Lung (tissue), 12 donors: ENCODE results near the gene PRR15. TPM values are rescaled to one million over a fixed set of nuclear protein-coding genes. Genes with fewer than 3 reads are reported as not detected.

ENCODE experiments used
- ATAC-seq: fragments of 200-7000 bp; cut with Tn5 transposase; one replicate; pipeline ENCODE4 v1.9.1; 2020; ENCODE audit warnings: moderate number of reproducible peaks; ENCODE audit not compliant: insufficient read depth, low FRiP score
- DNase-seq, 3 donors: peaks; one replicate each; pipeline ENCODE4 v3.0.0-alpha.2; 2013 to 2017
- H3K27ac ChIP-seq, 2 donors: one replicate each; pipeline ENCODE4 v1.5.1; 2013; ENCODE audit warnings: mild to moderate bottlenecking in 2 of 2, moderate library complexity in 2 of 2, control low read depth in 1 of 2, inconsistent platforms in 1 of 2, low read depth in 1 of 2, low read length in 1 of 2
- H3K27me3 ChIP-seq, 3 donors: one replicate each; pipeline ENCODE4 v1.5.1; 2013; ENCODE audit warnings: low read length in 2 of 3; ENCODE audit not compliant: control insufficient read depth in 3 of 3, insufficient read depth in 3 of 3
- H3K36me3 ChIP-seq, 4 donors: one replicate each; pipeline ENCODE4 v1.5.1; 2013; ENCODE audit warnings: low read length in 4 of 4, mild to moderate bottlenecking in 1 of 4, moderate library complexity in 1 of 4; ENCODE audit not compliant: control insufficient read depth in 4 of 4, insufficient read depth in 4 of 4
- H3K4me1 ChIP-seq, 5 donors: one replicate each; pipeline ENCODE4 v1.5.1; 2013; ENCODE audit warnings: low read length in 5 of 5, mild to moderate bottlenecking in 2 of 5, moderate library complexity in 1 of 5; ENCODE audit not compliant: control insufficient read depth in 5 of 5, insufficient read depth in 5 of 5
- H3K4me3 ChIP-seq: one replicate; pipeline ENCODE4 v1.5.1; 2013; ENCODE audit warnings: mild to moderate bottlenecking, control low read depth, moderate library complexity
- H3K9ac ChIP-seq, 2 donors: one replicate each; pipeline ENCODE4 v1.5.1; 2013; ENCODE audit warnings: low read length in 2 of 2, control low read depth in 1 of 2; ENCODE audit not compliant: insufficient read depth in 1 of 2
- H3K9me3 ChIP-seq, 4 donors: one replicate each; pipeline ENCODE4 v1.5.1; 2013; ENCODE audit warnings: low read length in 3 of 4, mild to moderate bottlenecking in 1 of 4, moderate library complexity in 1 of 4; ENCODE audit not compliant: control insufficient read depth in 4 of 4, insufficient read depth in 3 of 4
- WGBS, 2 donors: extraction: QIAGEN DNeasy Blood & Tissue Kit; methylation state at CpG; one replicate each; pipeline ENCODE4 v1.1.7; 2013; 5-methylcytosine and 5-hydroxymethylcytosine counted together
- polyA plus RNA-seq, 2 donors: library from polyadenylated mRNA; stranded (reverse); fragments of 200-250 nt; gene quantifications; one replicate each; pipeline ENCODE4 v1.2.1, GENCODE V29; 2013
- total RNA-seq, 2 donors: library from RNA; depleted of rRNA in 1 of 2; stranded (reverse); fragments of >200 nt in 1 of 2; gene quantifications; one replicate each; pipeline ENCODE4 v1.2.1, GENCODE V29; 2014 to 2021
- TF ChIP-seq, protein P1 (sequence below): IDR thresholded peaks from 2 replicates; pipeline ENCODE4 v1.5.1; 2012; ENCODE audit warnings: mild to moderate bottlenecking; ENCODE audit errors: control extremely low read depth, extremely low read depth
- donor health status: control.
- donor health status: control.
- donor health status: Bipolar disorder and iron deficiency.
- donor health status: healthy.
- donor health status: DM: yes; HTN: yes; CAD: no.

PRR15 gene
- total and polyA plus RNA-seq, 4 donors = 0.71 to 11.4 (median 7.0) TPM

GRCh38 chr7:29567174-29567573, 3.5 kb downstream of the PRR15 start:
- WGBS, 2 donors = 74 to 78% methylated on average over 2 of the region's 2 CpGs
- no peak overlapping the region for H3K9ac ChIP-seq
- peaks cover 4 to 94% (median 87%) of the 10 kb centered on the region in 3 donors for H3K27me3 ChIP-seq
- no peaks in the 10 kb centered on the region for H3K36me3 ChIP-seq
- H3K9me3 ChIP-seq = peaks cover 0 to 4% (median 0%) of the 10 kb centered on the region in 4 donors
- TF ChIP-seq, protein P1, sequence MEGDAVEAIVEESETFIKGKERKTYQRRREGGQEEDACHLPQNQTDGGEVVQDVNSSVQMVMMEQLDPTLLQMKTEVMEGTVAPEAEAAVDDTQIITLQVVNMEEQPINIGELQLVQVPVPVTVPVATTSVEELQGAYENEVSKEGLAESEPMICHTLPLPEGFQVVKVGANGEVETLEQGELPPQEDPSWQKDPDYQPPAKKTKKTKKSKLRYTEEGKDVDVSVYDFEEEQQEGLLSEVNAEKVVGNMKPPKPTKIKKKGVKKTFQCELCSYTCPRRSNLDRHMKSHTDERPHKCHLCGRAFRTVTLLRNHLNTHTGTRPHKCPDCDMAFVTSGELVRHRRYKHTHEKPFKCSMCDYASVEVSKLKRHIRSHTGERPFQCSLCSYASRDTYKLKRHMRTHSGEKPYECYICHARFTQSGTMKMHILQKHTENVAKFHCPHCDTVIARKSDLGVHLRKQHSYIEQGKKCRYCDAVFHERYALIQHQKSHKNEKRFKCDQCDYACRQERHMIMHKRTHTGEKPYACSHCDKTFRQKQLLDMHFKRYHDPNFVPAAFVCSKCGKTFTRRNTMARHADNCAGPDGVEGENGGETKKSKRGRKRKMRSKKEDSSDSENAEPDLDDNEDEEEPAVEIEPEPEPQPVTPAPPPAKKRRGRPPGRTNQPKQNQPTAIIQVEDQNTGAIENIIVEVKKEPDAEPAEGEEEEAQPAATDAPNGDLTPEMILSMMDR = no peak
- DNase-seq (no peak), ATAC-seq (no peak)
- no peak overlapping the region for H3K27ac ChIP-seq
- peaks cover 0 to 32% (median 14%) of the 10 kb centered on the region in 5 donors for H3K4me1 ChIP-seq
- H3K4me3 ChIP-seq = no peak overlapping the region

- peaks cover 0 to 2% (median 0%) of the 10 kb centered on the region in 4 donors for H3K9me3 ChIP-seq
- ATAC-seq = no peak
- TF ChIP-seq, protein P1 = no peak
- no peak overlapping the region for H3K27ac ChIP-seq
- peaks cover 0 to 15% (median 4%) of the 10 kb centered on the region in 5 donors for H3K4me1 ChIP-seq
- peaks cover 0 to 81% (median 67%) of the 10 kb centered on the region in 3 donors for H3K27me3 ChIP-seq
- H3K36me3 ChIP-seq = no peaks in the 10 kb centered on the region
- H3K4me3 ChIP-seq = no peak overlapping the region
- 44 to 45% methylated on average over 6 of the region's 6 CpGs for WGBS, 2 donors
- no peak overlapping the region for H3K9ac ChIP-seq
- no peak for DNase-seq
These were observed 6.0 kb downstream of the PRR15 start for GRCh38 chr7:29569648-29570047.

DNA sequence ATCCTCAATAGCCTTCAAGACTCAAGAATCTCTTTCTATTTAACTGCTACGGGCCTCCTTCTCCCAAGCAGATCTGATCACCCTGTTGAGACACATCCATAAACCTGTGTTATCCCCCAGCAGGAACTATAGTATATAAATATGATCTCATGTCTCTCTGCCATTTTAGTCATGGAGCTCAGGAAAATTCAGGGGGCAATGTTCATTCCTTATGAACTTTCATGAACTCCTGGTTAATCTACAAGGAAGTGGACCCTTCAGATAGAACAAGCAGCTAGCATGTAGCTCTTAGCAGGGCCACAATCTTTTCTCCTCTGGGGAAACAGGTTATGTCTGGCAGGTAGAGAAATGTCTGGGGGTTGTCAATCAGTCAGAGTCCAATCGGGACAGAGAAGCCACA, 8.9 kb downstream of the PRR15 start:
- Histone ChIP-seq H3K36me3 (no peaks in the 10 kb centered on the region), H3K27me3 (peaks cover 0 to 65% (median 42%) of the 10 kb centered on the region in 3 donors), H3K4me3 (no peak overlapping the region), H3K27ac (no peak overlapping the region), H3K9me3 (peaks cover 0 to 4% (median 0%) of the 10 kb centered on the region in 4 donors), H3K9ac (no peak overlapping the region), H3K4me1 (no peaks in the 10 kb centered on the region)
- TF ChIP-seq, protein P1 = no peak
- ATAC-seq (no peak), DNase-seq (no peak)
- 76 to 83% methylated on average over 2 of the region's 2 CpGs for WGBS, 2 donors

DNA sequence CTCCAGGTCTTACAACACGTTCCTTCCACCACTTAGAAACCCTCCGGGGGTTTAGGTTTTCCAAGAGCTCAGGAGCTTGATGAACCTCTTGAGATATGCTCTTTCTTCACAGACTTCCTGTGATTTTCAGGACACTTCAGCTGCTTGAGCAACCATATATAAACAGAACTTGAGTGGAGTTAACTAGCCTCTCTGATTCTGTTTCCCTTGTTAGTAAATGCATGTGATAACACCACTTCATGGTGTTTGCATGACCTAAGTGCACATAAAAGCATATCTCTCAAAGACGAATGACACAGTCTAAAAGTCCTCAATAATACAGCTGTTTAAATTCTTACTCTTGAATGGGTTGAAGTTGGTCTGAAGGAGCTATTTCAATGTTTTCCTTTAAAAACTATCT, 9.9 kb downstream of the PRR15 start:
- Histone ChIP-seq H3K9me3 (peaks cover 0 to 6% (median 0%) of the 10 kb centered on the region in 4 donors), H3K27me3 (peaks cover 0 to 55% (median 31%) of the 10 kb centered on the region in 3 donors), H3K36me3 (no peaks in the 10 kb centered on the region), H3K4me1 (no peaks in the 10 kb centered on the region), H3K27ac (no peak overlapping the region), H3K9ac (no peak overlapping the region), H3K4me3 (no peak overlapping the region)
- peak in 2 of 3 donors; percentile 18 to 50 for DNase-seq
- 60 to 68% methylated on average over 3 of the region's 3 CpGs for WGBS, 2 donors
- TF ChIP-seq, protein P1 = no peak
- peak; percentile 63 for ATAC-seq
